GM12878 (cell line): Measurements from ENCODE around the gene SIX3. TPM values are rescaled to one million over a fixed set of nuclear protein-coding genes. Genes with fewer than 3 reads are reported as not detected.

Source experiments
- ATAC-seq: fragments of 200-7000 bp; cut with Tn5 transposase; 3 replicates; pipeline ENCODE4 v1.9.1; 2020; ENCODE audit warnings: mild to moderate bottlenecking, moderate library complexity
- BruUV-seq: library from RNA; stranded (reverse); fragments of 400-500 nt; replicated peaks from 2 replicates; lab custom pipeline; 2021; lab: Mats Ljungman, UMichigan
- CTCF ChIA-PET: fragments of 300-600 bp; sonication (Branson Sonifier 250); formaldehyde crosslinking; extraction: SDS; loops from one replicate; lab custom pipeline; 2021; ENCODE audit warnings: inconsistent platforms; lab: Yijun Ruan, JAX
- POLR2A ChIA-PET: fragments of 350-600 bp; formaldehyde crosslinking; extraction: SDS; loops from one replicate; lab custom pipeline; 2021; ENCODE audit warnings: inconsistent platforms; lab: Charles Lee
- RAD21 ChIA-PET: fragments of 300-600 bp; sonication (Branson Sonifier 250); formaldehyde crosslinking; loops from one replicate; lab custom pipeline; 2023; ENCODE audit warnings: antibody characterized with exemption; ENCODE audit not compliant: unreplicated experiment; lab: Charles Lee
- SMC1A ChIA-PET: fragments of 300-600 bp; sonication (Branson Sonifier 250); formaldehyde crosslinking; loops from one replicate; lab custom pipeline; 2023; ENCODE audit not compliant: unreplicated experiment, uncharacterized antibody; lab: Charles Lee
- DNase-seq: peaks from one replicate; pipeline ENCODE4 v3.0.0-alpha.2; 2011; ENCODE audit warnings: low read depth, low spot score
- FAIRE-seq: peaks from 3 replicates; lab custom pipeline; 2011; peaks lifted over from hg19 to GRCh38; lab: Jason Lieb, UNC
- H2AFZ ChIP-seq: 2 replicates; pipeline ENCODE4 v1.6.0; 2011; ENCODE audit warnings: low read depth, low read length, control low read depth; ENCODE audit not compliant: control insufficient read depth
- H3K27ac ChIP-seq: 2 replicates; pipeline ENCODE4 v1.5.1; 2011; ENCODE audit warnings: control low read depth; ENCODE audit not compliant: control insufficient read depth, insufficient read depth
- H3K27me3 ChIP-seq, 2 experiments: replicated peaks in 1 of 2; 2 replicates each; pipeline versions ENCODE4 v1.6.0 to v1.6.1; 2011; ENCODE audit warnings: low read length in 1 of 2; ENCODE audit not compliant: control insufficient read depth in 2 of 2, insufficient read depth in 2 of 2
- H3K36me3 ChIP-seq, 2 experiments: 2 replicates each; pipeline ENCODE4 v1.5.1; 2011; ENCODE audit warnings: low read length in 1 of 2; ENCODE audit not compliant: control insufficient read depth in 2 of 2, insufficient read depth in 2 of 2
- H3K4me1 ChIP-seq: 2 replicates; pipeline ENCODE4 v1.6.1; 2011; ENCODE audit warnings: mild to moderate bottlenecking, low read length, moderate library complexity, mixed read lengths; ENCODE audit not compliant: control insufficient read depth, insufficient read depth
- H3K4me2 ChIP-seq: 2 replicates; pipeline ENCODE4 v1.6.0; 2011; ENCODE audit warnings: control low read depth; ENCODE audit not compliant: control insufficient read depth, insufficient read depth
- H3K4me3 ChIP-seq: fragments of 200-600 bp; sonication (generic); 2 replicates; pipeline ENCODE4 v1.5.1; 2016
- H3K79me2 ChIP-seq: 2 replicates; pipeline ENCODE4 v1.6.0; 2011; ENCODE audit warnings: low read length; ENCODE audit not compliant: control insufficient read depth, insufficient read depth
- H3K9ac ChIP-seq: 2 replicates; pipeline ENCODE4 v1.8.0; 2011; ENCODE audit warnings: low read length, control low read depth, mixed read lengths; ENCODE audit not compliant: control insufficient read depth, insufficient read depth
- H3K9me3 ChIP-seq: replicated peaks from 3 replicates; pipeline ENCODE4 v1.5.1; 2011; ENCODE audit warnings: mild to moderate bottlenecking, low read length; ENCODE audit not compliant: control insufficient read depth, insufficient read depth
- H4K20me1 ChIP-seq: 2 replicates; pipeline ENCODE4 v1.6.0; 2011; ENCODE audit not compliant: control insufficient read depth, insufficient read depth
- BMI1 ChIP-seq: fragments of 450-650 bp; IDR thresholded peaks from 2 replicates; pipeline ENCODE4 v1.6.1; 2016; ENCODE audit warnings: mild to moderate bottlenecking, moderate library complexity, borderline replicate concordance
- HCFC1 ChIP-seq: fragments of 150-350 bp; IDR thresholded peaks from 2 replicates; pipeline ENCODE4 v1.6.1; 2014; ENCODE audit warnings: low read length
- JUNB ChIP-seq: IDR thresholded peaks from 2 replicates; pipeline ENCODE4 v1.6.1; 2016; ENCODE audit warnings: antibody characterized with exemption, mild to moderate bottlenecking
- RELA ChIP-seq: fragments of 450-650 bp; IDR thresholded peaks from 2 replicates; pipeline ENCODE4 v1.8.0; 2014; ENCODE audit warnings: borderline replicate concordance; ENCODE audit not compliant: partially characterized antibody
- STAT3 ChIP-seq: IDR thresholded peaks from 2 replicates; pipeline ENCODE4 v1.6.1; 2011; ENCODE audit warnings: low read depth, low read length, improper control_type of control experiment
- WRNIP1 ChIP-seq: IDR thresholded peaks from 2 replicates; pipeline ENCODE4 v1.6.1; 2011; ENCODE audit warnings: low read depth, low read length, improper control_type of control experiment, borderline replicate concordance
- WGBS: methylation state at CpG from one replicate; pipeline ENCODE4 v1.1.6; 2016; ENCODE audit warnings: low lambda C conversion rate; ENCODE audit not compliant: insufficient replicate concordance, insufficient coverage; ENCODE audit errors: missing lambda C conversion rate; 5-methylcytosine and 5-hydroxymethylcytosine counted together
- in situ Hi-C: fragments of 300-500 bp; cut with MboI; formaldehyde crosslinking; loops from 9 replicates; pipeline ENCODE4 v1.14.3; 2018; ENCODE audit warnings: mixed read lengths
- intact Hi-C: fragments of 100-400 bp; cut with micrococcal nuclease; formaldehyde crosslinking; loops from one replicate; pipeline ENCODE4 v1.14.2; 2022; ENCODE audit not compliant: unreplicated experiment
- polyA plus RNA-seq, 11 experiments: library from polyadenylated mRNA; depleted of rRNA in 4 of 11; unstranded in 6 of 11; stranded (reverse) in 5 of 11; fragments of >200 nt; fragmentation: Nextera tagmentation in 4 of 11; fragmentation: Illumina TruSeq in 1 of 11; extraction: Ambion mirVana in 4 of 11; extraction: Trizol in 1 of 11; gene quantifications; 1 replicate in 1 of 11; 2 replicates in 10 of 11; pipeline versions ENCODE4 v1.2.1 to v1.2.3, GENCODE V29; 2011 to 2016; ENCODE audit warnings: inconsistent platforms in 2 of 11, missing spikeins in 2 of 11, low read depth in 1 of 11
- total RNA-seq, 4 experiments: library from RNA; depleted of rRNA in 3 of 4; stranded (reverse); fragments of >200 nt in 3 of 4; fragmentation: Illumina TruSeq in 1 of 4; extraction: Trizol in 1 of 4; gene quantifications; 2 replicates each; pipeline versions ENCODE4 v1.2.1 to v1.2.3, GENCODE V29; 2013 to 2021
- TF ChIP-seq, protein P1 (sequence below): fragments of 450-650 bp; IDR thresholded peaks from 2 replicates; pipeline ENCODE4 v1.6.1; 2017; ENCODE audit warnings: mild to moderate bottlenecking, moderate library complexity
- TF ChIP-seq, protein P2 (sequence below): fragments of 150-350 bp; IDR thresholded peaks from 2 replicates; pipeline ENCODE4 v1.6.1; 2014; ENCODE audit warnings: mild to moderate bottlenecking, low read depth, low read length
- TF ChIP-seq, protein P3 (sequence below): IDR thresholded peaks from 2 replicates; pipeline ENCODE4 v1.6.1; 2012; ENCODE audit warnings: improper control_type of control experiment, low read depth, low read length; ENCODE audit not compliant: insufficient replicate concordance

The SIX3 gene
- total and polyA plus RNA-seq, 10 of the 15 experiments (the other 5 are each of a cell fraction or from before 2014, with no cell fraction given), result 0.05 to 0.42 (median 0.13) TPM; not detected in 4

DNA sequence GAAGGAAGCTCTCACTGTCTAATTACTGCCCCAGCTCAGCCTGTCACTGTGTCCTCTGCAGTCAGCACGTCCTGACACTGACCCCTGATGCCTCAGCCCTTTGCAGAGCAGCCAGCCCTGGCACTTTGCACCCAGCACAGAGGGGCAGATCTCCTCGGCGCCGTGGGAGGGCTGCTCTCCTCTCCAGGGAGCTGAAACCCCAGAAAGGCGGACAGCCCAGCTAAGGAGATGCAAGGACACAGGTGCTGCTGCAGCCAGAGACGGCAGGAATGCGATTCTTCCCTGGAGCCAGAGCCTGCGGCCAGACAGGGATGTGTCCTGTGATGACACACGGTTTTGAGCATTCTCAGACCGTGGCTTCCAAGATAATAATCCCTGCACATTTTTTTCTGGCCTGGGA lies 34.5 kb upstream of the SIX3 start (continued):
- TF ChIP-seq, protein P1, sequence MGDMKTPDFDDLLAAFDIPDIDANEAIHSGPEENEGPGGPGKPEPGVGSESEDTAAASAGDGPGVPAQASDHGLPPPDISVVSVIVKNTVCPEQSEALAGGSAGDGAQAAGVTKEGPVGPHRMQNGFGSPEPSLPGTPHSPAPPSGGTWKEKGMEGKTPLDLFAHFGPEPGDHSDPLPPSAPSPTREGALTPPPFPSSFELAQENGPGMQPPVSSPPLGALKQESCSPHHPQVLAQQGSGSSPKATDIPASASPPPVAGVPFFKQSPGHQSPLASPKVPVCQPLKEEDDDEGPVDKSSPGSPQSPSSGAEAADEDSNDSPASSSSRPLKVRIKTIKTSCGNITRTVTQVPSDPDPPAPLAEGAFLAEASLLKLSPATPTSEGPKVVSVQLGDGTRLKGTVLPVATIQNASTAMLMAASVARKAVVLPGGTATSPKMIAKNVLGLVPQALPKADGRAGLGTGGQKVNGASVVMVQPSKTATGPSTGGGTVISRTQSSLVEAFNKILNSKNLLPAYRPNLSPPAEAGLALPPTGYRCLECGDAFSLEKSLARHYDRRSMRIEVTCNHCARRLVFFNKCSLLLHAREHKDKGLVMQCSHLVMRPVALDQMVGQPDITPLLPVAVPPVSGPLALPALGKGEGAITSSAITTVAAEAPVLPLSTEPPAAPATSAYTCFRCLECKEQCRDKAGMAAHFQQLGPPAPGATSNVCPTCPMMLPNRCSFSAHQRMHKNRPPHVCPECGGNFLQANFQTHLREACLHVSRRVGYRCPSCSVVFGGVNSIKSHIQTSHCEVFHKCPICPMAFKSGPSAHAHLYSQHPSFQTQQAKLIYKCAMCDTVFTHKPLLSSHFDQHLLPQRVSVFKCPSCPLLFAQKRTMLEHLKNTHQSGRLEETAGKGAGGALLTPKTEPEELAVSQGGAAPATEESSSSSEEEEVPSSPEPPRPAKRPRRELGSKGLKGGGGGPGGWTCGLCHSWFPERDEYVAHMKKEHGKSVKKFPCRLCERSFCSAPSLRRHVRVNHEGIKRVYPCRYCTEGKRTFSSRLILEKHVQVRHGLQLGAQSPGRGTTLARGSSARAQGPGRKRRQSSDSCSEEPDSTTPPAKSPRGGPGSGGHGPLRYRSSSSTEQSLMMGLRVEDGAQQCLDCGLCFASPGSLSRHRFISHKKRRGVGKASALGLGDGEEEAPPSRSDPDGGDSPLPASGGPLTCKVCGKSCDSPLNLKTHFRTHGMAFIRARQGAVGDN, result no peak
- TF ChIP-seq, protein P2, sequence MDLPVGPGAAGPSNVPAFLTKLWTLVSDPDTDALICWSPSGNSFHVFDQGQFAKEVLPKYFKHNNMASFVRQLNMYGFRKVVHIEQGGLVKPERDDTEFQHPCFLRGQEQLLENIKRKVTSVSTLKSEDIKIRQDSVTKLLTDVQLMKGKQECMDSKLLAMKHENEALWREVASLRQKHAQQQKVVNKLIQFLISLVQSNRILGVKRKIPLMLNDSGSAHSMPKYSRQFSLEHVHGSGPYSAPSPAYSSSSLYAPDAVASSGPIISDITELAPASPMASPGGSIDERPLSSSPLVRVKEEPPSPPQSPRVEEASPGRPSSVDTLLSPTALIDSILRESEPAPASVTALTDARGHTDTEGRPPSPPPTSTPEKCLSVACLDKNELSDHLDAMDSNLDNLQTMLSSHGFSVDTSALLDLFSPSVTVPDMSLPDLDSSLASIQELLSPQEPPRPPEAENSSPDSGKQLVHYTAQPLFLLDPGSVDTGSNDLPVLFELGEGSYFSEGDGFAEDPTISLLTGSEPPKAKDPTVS, result no peak
- no peak for TF ChIP-seq BMI1
- TF ChIP-seq RELA, result no peak

DNA sequence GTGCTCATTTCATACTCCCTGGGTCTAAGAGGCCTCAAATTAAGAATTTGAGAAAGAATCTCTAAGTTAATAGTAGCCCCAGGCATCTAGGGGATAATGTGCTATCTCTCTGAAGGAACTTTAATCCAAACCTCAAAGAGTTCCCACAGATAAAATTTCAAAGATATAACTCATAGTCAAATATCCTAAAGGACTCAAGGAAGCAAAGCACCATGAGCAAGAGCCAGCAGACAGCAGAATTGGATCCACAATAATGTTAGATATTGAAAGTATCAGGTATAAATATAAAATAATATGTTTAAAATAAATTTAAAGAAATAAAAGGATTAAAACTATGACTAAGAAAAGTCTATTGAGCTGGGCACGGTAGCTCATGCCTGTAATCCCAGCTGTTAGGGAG lies 31.7 kb upstream of the SIX3 start:
- intact Hi-C loops, result no loop called here
- CTCF ChIA-PET, result interaction anchor here (0.9 kb wide), 1 partner anchor 15 kb away, joined by 3 read pairs; no protein-coding TSS in a partner anchor
- no peak overlapping the region for H3K9ac ChIP-seq
- SMC1A ChIA-PET, result interaction anchor here (1.3 kb wide), 1 partner anchor 130 kb away, joined by 3 read pairs; no protein-coding TSS in a partner anchor
- H4K20me1 ChIP-seq, result no peaks in the 10 kb centered on the region
- no peaks in the 10 kb centered on the region for H3K27me3 ChIP-seq
- H3K4me2 ChIP-seq, result no peak overlapping the region
- H3K4me1 ChIP-seq, result no peaks in the 10 kb centered on the region
- ATAC-seq, result no peak
- H2AFZ ChIP-seq, result no peak overlapping the region
- H3K9me3 ChIP-seq, result no peaks in the 10 kb centered on the region; the same call in 2 of the 3 replicates
- POLR2A ChIA-PET, result no interaction called here
- no peak overlapping the region for H3K27ac ChIP-seq
- BruUV-seq, result no TSS peak
- no peaks in the 10 kb centered on the region for H3K36me3 ChIP-seq
- no peaks in the 10 kb centered on the region for H3K79me2 ChIP-seq
- FAIRE-seq, result no peak
- in situ Hi-C loops, result no loop called here
- RAD21 ChIA-PET, result no interaction called here
- no peak for DNase-seq
- no peak overlapping the region for H3K4me3 ChIP-seq
- 11% methylated on average over 1 of the region's 1 CpG for WGBS
- no peak for TF ChIP-seq WRNIP1
- no peak for TF ChIP-seq JUNB
- TF ChIP-seq, protein P3, sequence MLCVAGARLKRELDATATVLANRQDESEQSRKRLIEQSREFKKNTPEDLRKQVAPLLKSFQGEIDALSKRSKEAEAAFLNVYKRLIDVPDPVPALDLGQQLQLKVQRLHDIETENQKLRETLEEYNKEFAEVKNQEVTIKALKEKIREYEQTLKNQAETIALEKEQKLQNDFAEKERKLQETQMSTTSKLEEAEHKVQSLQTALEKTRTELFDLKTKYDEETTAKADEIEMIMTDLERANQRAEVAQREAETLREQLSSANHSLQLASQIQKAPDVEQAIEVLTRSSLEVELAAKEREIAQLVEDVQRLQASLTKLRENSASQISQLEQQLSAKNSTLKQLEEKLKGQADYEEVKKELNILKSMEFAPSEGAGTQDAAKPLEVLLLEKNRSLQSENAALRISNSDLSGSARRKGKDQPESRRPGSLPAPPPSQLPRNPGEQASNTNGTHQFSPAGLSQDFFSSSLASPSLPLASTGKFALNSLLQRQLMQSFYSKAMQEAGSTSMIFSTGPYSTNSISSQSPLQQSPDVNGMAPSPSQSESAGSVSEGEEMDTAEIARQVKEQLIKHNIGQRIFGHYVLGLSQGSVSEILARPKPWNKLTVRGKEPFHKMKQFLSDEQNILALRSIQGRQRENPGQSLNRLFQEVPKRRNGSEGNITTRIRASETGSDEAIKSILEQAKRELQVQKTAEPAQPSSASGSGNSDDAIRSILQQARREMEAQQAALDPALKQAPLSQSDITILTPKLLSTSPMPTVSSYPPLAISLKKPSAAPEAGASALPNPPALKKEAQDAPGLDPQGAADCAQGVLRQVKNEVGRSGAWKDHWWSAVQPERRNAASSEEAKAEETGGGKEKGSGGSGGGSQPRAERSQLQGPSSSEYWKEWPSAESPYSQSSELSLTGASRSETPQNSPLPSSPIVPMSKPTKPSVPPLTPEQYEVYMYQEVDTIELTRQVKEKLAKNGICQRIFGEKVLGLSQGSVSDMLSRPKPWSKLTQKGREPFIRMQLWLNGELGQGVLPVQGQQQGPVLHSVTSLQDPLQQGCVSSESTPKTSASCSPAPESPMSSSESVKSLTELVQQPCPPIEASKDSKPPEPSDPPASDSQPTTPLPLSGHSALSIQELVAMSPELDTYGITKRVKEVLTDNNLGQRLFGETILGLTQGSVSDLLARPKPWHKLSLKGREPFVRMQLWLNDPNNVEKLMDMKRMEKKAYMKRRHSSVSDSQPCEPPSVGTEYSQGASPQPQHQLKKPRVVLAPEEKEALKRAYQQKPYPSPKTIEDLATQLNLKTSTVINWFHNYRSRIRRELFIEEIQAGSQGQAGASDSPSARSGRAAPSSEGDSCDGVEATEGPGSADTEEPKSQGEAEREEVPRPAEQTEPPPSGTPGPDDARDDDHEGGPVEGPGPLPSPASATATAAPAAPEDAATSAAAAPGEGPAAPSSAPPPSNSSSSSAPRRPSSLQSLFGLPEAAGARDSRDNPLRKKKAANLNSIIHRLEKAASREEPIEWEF, result no peak
- TF ChIP-seq HCFC1, result no peak
- no peak for TF ChIP-seq STAT3
